Testis (tissue), 3 donors: ENCODE data around the gene NADK. TPM values are rescaled to one million over a fixed set of nuclear protein-coding genes. Genes with fewer than 3 reads are reported as not detected.

Source experiments
- DNase-seq: peaks from one replicate; pipeline ENCODE4 v3.0.0-alpha.2; 2019
- H3K27ac ChIP-seq, 2 donors: fragments of 200-600 bp; sonication (generic); one replicate each; pipeline ENCODE4 v1.5.1; 2019
- H3K27me3 ChIP-seq: fragments of 200-600 bp; sonication (generic); one replicate; pipeline ENCODE4 v1.5.1; 2019
- H3K36me3 ChIP-seq: fragments of 200-600 bp; sonication (generic); one replicate; pipeline ENCODE4 v1.5.1; 2017; ENCODE audit warnings: low read depth; ENCODE audit errors: missing control alignments
- H3K4me1 ChIP-seq: fragments of 200-600 bp; sonication (generic); one replicate; pipeline ENCODE4 v1.5.1; 2019
- H3K4me3 ChIP-seq, 2 donors: fragments of 200-600 bp; sonication (generic); one replicate each; pipeline ENCODE4 v1.5.1; 2017 to 2019
- H3K9me3 ChIP-seq: fragments of 200-600 bp; sonication (generic); one replicate; pipeline ENCODE4 v1.5.1; 2017
- CTCF ChIP-seq, 3 experiments: fragments of 450-650 bp in 2 of 3; fragments of 200-600 bp in 1 of 3; sonication (generic) in 1 of 3; IDR thresholded peaks; one replicate each; pipeline ENCODE4 v1.5.1; 2016 to 2019; ENCODE audit warnings: antibody characterized with exemption in 3 of 3, mild to moderate bottlenecking in 2 of 3, moderate library complexity in 1 of 3
- POLR2A ChIP-seq: fragments of 450-650 bp; IDR thresholded peaks from one replicate; pipeline ENCODE4 v1.6.1; 2017; ENCODE audit warnings: antibody characterized with exemption, mild to moderate bottlenecking, moderate library complexity
- WGBS, 2 donors: methylation state at CpG; one replicate each; pipeline ENCODE4 v1.1.5; 2018; 5-methylcytosine and 5-hydroxymethylcytosine counted together
- intact Hi-C: fragments of 100-400 bp; cut with DNase I; formaldehyde crosslinking; loops from one replicate; pipeline ENCODE4 v1.15.1; 2023; ENCODE audit warnings: low total_unique reads
- polyA plus RNA-seq: library from polyadenylated mRNA; stranded (reverse); fragments of 350-450 nt; fragmentation: Illumina TruSeq; extraction: RNeasy Lipid Tissue Mini Kit (QIAGEN cat#74804); gene quantifications from one replicate; pipeline ENCODE4 v1.2.3, GENCODE V29; 2014; ENCODE audit warnings: low read depth, low replicate concordance; ENCODE audit not compliant: insufficient read depth
- total RNA-seq, 2 donors: library from RNA; depleted of rRNA; stranded (reverse); fragments of >200 nt; gene quantifications; one replicate each; pipeline ENCODE4 v1.2.3, GENCODE V29; 2016

The NADK gene
- total and polyA plus RNA-seq, 3 donors from 2014 or later, result 74.9 to 111 (median 105) TPM

- peaks cover 74% of the 10 kb centered on the region for H3K4me1 ChIP-seq
- H3K27ac ChIP-seq, result peak overlapping the region; percentile 53 to 91
- DNase-seq, result no peak
- 39 to 47% methylated on average over 10 to 11 of the region's 11 CpGs for WGBS, 2 donors
- no peaks in the 10 kb centered on the region for H3K36me3 ChIP-seq
- intact Hi-C loops, result loop anchor here (10.0 kb wide), 1 partner anchor 126 kb away; no protein-coding TSS in a partner anchor
- no peaks in the 10 kb centered on the region for H3K9me3 ChIP-seq
- peak overlapping the region; percentile 77 to 86 for H3K4me3 ChIP-seq
- no peaks in the 10 kb centered on the region for H3K27me3 ChIP-seq
- TF ChIP-seq POLR2A (no peak), CTCF (IDR thresholded peaks at IDR 0.05) (no peak)
These were observed 1.0 kb upstream of the NADK start for GRCh38 chr1:1779320-1779675.

GRCh38 chr1:1778663-1779319 lies 521 bp upstream of the NADK start:
- intact Hi-C loops, result loop anchor here (10.0 kb wide), 1 partner anchor 126 kb away; no protein-coding TSS in a partner anchor
- peaks cover 74% of the 10 kb centered on the region for H3K4me1 ChIP-seq
- peak overlapping the region; percentile 53 to 91 for H3K27ac ChIP-seq
- H3K4me3 ChIP-seq, result peak overlapping the region; percentile 77 to 86
- no peaks in the 10 kb centered on the region for H3K27me3 ChIP-seq
- DNase-seq, result peak; percentile 66
- 1 to 32% methylated on average over 5 to 57 of the region's 68 CpGs for WGBS, 2 donors
- no peaks in the 10 kb centered on the region for H3K36me3 ChIP-seq
- no peak for TF ChIP-seq POLR2A
- TF ChIP-seq CTCF (IDR thresholded peaks at IDR 0.05), result no peak
- no peaks in the 10 kb centered on the region for H3K9me3 ChIP-seq

GRCh38 chr1:1777583-1777899 lies 729 bp downstream of the NADK start:
- Histone ChIP-seq H3K4me3 (peak overlapping the region; percentile 77 to 86), H3K27ac (peak overlapping the region; percentile 83 to 91), H3K9me3 (no peaks in the 10 kb centered on the region), H3K27me3 (no peaks in the 10 kb centered on the region), H3K36me3 (no peaks in the 10 kb centered on the region), H3K4me1 (peaks cover 69% of the 10 kb centered on the region)
- intact Hi-C loops, result loop anchor here (10.0 kb wide), 1 partner anchor 127 kb away; no protein-coding TSS in a partner anchor
- WGBS, 2 donors, result 0 to 2% methylated on average over 6 of the region's 6 CpGs
- no peak for TF ChIP-seq CTCF (IDR thresholded peaks at IDR 0.05)
- no peak for TF ChIP-seq POLR2A
- peak; percentile 82 for DNase-seq

DNA sequence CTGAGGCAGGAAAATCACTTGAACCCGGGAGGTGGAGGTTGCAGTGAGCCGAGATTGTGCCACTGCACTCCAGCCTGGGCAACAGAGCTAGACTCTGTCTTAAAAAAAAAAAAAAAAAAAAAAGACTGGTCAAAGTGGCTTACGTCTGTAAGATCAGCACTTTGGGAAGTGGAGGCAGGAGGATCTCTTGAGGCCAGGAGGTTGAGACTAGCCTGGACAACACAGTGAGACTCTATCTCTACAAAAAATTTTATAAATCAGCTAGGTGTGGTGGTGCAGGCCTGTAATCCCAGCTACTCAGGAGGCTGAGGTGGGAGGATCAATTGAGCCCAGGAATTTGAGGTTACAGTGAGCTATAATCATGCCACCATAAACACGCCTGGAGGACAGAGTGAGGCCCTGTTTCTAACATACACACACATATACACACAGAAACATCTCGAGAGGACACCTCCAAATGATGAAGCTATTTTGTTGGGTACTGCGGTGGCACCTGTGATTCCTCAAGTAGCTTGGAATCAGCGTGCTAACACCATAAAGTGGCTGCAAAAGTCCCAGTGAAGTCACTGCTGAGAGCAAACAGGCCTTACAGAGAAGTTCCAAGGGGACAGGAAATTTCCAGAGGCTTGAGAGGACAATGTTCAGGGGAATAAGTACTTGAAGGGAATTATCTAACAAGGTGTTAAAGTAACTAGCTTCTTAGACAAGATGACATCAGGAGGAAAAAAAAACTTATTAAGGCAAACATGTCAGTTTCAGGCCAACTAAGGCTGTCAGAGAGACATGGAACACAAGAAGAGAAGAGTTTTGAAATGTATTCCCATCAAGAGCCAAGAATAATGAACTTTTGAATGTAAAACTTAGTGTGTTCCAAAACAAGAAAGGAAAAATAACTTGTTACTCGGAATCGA lies 1.3 kb downstream of the NADK start:
- H3K27me3 ChIP-seq, result no peaks in the 10 kb centered on the region
- intact Hi-C loops, result loop anchor here (10.0 kb wide), 1 partner anchor 128 kb away; no protein-coding TSS in a partner anchor
- peak overlapping the region; percentile 77 to 86 for H3K4me3 ChIP-seq
- peaks cover 63% of the 10 kb centered on the region for H3K4me1 ChIP-seq
- peak overlapping the region; percentile 83 to 91 for H3K27ac ChIP-seq
- no peaks in the 10 kb centered on the region for H3K9me3 ChIP-seq
- no peaks in the 10 kb centered on the region for H3K36me3 ChIP-seq
- TF ChIP-seq POLR2A, result no peak
- TF ChIP-seq CTCF (IDR thresholded peaks at IDR 0.05), result no peak
- 38 to 50% methylated on average over 9 of the region's 9 CpGs for WGBS, 2 donors
- no peak for DNase-seq
